ENCODE results near the gene NUDT3.

NUDT3 gene

DNA sequence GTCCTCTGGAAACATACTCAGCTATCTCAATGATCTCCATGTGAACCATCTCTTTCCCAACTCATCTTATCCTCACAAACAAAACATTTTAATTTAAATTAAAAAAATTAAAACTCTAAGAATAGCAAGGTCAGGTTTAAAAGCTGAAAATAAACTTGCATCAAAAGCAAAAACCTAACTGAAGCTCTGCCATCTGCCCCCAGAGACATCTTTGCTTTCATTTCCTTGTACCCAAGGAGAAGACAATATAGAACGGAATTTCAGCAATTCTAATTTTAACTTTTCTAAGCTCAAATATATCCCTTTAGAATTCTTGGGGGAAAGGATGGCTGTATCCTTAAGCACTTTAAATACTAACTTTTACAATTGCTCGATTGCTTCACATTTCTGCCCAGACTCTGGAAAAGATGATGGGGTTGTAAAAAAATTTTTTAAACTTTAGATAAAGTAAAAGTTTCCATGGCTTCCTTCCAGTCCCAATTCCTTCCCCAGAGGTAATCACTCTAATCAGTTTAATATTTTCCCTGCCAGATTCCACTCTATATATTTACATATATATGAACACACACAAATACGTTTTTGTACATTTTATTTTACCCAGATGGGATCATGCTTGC, 74.5 kb downstream of the NUDT3 start:
- no peak for DNase-seq

DNA sequence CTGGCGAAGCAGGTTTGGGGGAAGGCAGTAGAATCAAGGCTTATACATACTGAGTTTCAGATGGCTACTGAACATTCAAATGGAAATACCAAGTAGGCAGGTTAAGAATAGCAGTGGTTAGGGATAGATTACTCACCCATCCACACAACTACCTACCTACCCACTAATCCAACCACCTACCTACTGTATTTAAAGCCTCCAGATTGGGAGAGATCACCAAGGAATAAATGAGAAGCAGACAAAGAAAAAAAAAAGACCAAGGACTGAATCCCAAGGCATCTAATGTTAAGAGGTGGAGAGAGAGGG, 75.3 kb downstream of the NUDT3 start:
- no peak for DNase-seq

DNA sequence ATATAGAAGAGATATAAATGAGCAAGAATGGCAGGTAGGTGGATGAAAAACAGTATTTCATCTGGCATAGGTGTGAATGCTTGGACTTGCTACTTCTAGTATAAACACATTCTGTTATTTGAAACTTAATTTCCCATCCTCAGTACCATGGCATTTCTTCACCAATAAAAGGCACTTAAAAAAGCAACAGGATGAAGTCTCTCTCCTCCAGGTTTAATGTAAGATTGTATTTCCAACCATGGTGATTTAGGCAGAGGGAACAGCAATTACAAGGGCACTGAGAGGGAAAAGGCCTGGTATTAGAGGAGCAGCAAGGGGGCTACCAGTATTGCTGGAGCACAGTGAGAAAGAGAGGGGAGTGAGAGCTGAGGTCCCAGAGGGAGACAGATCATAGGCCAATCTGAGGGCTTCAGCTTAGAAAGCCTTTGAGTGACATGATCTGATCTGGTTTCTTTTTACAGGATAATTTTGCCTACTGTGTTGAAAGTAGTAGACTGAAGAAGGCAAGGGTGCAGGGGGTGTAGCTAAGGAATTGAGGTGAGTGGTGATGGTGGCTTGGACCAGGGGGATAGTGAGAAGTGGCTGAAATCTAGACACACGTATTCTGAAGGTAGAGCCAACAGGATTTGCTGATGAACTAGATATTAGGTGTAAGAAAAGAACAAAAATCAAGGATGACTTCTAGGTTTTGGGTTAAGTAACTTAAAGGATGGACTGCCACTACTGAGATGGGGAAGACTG, 75.9 kb downstream of the NUDT3 start:
- DNase-seq: no peak

DNA sequence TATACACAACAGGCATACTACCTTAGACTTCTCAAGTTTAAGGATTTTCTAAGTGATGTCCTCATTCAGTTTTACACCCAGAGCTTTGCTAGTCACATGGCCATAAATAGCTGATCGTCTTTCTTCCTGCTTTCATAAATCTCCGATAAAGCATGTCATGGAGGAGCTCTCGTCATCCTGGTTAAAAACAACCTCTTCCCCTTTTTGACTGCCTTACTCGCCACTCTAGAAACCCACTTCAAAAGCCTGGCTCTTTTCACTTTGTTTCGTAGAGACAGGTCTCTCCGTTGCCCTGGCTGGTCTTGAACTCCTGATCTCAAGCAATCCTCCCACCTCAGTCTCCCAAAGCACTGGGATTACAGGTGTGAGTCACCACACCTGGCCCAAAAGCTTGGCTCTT, 76.7 kb downstream of the NUDT3 start:
- no peak for DNase-seq

DNA sequence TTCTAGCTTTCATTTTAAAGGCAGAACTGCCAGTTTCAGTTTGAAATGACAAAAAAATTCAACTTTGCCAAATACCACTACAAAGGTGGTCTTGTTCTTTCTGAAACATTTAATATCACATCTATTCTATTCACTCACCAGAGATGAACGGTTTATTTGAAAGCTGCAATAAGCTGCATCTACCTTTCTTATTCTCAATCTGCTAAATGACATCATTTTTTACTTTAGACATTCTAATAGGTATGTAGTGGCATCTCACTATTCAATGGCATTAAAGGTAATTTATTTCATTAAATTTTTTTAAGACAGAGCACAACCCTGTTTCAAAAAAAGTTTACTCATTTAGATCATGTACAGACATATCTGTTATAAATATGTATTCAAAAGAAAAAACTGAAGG, 77.2 kb downstream of the NUDT3 start:
- no peak for DNase-seq

DNA sequence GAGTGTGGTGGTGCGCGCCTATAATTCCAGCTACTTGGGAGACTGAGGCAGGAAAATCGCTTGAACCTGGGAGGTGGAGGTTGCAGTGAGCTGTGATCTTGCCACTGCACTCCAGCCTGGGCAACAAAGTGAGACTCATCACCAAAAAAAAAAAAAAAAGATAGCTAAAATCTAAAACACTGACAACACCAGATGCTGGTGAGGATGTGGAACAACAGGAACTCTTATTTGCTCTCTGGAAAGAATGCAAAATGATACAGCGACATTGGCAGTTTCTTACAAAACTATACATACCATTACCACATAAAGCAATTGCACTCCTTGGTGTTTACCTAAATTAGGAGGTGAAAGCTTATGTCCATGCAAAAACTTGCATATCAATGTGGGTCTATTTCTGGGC, 80.2 kb downstream of the NUDT3 start:
- DNase-seq: no peak

DNA sequence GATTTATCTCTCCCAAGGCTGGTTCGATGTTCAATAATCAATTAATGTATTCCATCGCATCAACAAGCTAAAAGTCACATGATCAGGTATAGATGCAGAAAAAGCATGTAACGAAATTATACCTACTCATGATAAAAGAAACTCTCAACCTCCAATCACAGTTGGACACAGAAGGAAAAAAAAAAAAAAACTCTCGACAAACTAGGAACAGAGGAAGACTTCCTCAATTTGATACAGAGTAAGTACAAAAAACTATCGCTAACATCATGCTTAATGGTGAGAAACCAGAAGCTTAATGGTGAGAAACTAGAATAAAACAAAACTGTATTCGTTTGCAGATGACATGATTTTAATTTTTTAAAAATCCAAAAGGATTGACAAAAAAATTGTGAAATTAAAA, 81.7 kb downstream of the NUDT3 start:
- no peak for DNase-seq

DNA sequence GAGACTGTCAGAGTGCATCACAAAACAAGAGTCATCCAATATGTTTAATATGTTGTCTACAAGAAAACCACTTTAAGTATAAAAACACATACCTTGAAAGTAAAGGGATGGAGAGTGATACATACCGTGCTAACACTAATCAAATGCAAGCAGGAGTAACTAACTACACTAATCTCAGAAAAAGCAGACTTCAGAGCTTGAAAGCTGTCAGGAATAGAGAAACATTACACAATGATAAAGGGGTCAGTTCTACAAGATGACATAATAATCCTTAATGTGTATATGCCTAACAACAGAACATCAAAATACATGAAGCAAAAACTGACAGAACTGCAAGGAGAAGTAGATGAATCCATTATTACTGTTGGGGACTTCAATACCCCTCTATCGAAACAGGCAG, 84.0 kb downstream of the NUDT3 start:
- DNase-seq: no peak

DNA sequence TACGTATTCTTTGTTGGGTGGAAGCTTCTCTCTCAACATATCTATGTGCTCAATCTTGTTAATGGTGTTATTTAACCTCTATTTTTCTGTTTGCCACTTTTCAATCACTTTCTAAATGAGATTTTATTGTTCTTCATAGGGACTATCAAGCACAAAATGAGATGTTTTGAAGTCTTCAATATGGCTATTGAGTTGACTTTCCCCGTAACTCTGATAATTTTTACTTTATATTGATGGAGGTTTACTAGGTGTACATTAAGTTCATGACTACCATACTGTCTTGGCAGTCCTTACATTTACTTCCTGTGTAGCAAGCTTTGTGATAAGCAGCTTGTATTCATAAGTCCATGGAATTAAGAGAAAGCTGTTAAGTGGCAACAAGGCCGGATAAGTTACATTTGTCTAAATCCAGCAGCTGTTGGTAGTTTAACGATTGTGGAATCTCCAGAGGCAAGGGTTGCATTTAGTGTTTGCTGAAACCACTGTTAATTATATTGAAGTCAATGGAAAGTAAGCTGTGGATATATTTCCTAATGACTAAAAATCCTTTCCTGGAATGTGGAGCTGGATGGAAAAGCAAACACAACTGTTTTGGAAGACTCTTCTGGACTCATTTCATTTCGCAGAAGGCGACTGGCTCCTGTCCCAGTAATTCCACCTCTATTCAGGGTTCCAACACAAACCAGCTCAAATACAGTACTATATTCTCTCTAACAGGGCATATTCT, 86.3 kb downstream of the NUDT3 start:
- DNase-seq: no peak

DNA sequence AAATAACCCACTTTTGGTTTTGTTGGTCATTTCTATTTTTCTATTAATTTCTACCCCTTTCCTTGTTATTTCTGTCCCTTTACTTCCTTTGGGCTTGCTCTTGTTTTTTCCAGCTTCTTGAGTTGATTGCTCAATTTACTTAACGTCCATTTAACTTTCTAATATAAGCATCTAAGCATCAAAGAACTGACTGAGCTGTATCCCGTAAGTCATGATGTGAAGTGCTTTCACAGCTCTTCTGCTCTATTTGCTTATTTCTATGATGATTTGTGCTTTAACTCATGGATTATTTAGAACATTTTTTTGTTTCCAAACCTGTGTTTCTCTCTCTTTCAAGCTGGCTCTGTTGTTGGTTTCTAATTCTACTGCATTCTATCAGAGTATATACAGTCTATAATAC, 87.0 kb downstream of the NUDT3 start:
- DNase-seq: no peak

DNA sequence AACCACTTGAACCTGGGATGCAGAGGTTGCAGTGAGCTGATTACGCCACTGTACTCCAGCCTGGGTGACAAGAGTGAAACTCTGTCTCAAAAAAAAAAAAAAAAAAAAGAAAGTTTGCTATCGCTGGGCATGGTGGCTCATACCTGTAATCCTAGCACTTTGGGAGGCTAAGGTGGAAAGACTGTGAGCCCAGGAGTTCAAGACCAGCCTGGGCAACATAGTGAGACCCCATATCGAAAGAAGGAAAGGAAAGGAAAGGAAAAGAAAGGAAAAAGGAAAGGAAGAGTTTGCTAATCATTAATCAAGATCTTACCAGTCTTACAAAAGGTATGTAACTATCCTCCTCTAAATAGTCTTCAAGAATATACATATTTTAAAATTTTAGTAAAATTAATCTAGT, 88.3 kb downstream of the NUDT3 start:
- DNase-seq: no peak

DNA sequence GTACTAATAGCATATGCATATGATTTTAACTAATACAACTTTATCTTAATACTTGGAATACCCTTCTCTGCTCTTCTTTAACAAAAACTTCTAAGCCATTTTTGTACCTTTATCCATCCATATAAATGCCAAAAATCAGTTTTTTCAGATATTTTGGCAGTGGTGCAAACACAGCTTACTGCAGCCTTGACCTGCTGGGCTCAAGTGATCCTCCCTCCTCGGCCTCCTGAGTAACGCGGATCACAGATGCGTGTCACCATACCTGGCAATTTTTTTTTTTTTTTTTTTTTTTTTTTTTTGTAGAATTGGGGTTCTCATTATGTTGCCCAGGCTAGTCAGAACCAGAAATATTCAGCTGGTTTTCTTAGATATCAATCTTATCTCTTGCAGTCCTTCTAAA, 89.5 kb downstream of the NUDT3 start:
- no peak for DNase-seq

DNA sequence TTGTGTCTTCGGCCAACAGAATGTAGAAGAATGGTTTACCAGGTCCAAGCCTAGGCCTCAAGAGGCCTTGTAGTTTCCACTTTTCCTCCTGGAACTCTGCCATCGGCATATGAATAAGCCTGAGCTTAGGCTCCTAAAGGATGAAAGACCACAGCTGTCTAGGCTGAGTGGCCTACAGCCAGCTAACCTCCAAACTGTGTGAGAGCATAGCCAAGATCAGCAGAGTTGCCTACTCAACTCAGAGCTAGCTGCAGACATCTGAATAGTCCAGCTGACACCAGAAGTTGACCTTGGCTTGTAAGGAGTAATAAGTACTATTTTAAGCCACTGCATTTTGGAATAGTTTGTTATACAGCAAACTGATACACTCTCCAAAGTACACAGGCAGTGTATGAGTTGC, 91.1 kb downstream of the NUDT3 start:
- no peak for DNase-seq

DNA sequence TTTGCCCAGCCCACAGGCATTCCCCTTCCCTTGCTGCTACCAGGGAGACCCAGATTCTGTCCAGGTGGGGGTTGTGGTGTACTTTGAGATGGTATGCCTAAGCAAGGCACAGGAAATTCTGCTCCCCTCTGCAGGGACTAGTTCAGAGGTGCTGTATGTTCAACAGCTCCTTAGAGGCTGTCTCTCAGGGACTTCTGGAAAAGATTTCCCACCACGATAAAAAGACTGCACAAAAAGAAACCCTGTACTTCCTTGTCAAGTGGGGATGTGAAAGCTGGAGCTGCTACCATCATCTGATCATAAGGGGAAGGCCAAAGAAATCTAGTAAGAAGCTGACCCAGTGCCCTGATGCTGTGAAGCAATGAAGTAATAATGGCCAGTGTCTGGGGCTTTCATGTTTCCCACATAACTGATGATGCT, 92.1 kb downstream of the NUDT3 start:
- no peak for DNase-seq

DNA sequence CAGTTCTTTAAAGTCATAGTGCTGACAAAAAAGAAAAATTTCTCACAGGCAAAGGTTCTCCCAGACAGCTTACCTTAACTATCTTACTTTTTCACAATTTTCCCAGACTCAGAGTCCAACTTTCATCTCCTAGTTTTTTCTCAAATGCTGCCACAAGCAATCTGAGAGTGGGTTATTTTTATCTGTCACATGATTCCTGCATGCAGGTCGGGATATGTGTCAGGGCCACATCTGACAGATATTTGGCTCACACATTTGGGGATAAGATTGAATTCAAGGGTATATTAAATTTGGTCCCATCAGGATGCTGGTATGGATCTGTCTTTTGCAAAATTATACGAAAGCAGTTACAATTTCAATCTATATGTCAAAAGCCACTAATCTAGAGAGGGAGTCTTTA, 93.5 kb downstream of the NUDT3 start:
- no peak for DNase-seq

DNA sequence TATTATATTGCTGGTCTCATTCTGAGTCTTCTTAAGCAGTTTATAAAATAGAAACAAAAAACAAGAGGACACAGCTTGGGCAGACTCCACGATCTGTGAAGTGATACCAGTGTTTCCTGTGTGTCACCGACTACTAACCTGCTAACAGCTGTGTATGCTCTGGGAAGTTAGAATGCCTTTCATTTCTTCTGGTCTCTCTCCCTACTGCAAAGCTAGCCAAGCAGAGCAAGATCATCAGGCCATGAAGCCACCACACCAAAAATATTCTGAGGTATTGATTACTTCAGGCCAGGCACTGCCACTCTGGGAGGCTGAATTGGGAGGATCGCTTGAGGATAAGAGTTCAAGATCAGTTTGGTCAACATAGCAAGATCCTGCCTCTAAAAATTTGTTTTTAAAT, 96.7 kb downstream of the NUDT3 start:
- no peak for DNase-seq

DNA sequence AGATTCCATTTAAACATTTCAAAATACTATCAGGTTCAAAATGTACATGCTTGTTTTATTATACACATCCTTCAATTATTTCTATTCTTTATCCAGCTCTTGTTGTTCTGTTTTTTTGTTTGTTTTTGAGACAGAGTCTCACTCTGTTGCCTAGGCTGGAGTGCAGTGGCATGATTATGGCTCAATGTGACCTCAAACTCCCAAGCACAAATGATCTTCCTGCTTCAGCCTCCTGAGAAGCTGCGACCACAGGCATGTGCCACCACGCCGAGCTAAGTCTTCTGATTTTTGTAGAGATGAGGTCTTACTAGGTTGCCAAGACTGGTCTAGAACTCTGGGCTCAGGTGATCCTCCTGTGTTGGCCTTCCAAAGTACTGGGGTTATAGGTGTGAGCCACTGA, 99.5 kb downstream of the NUDT3 start:
- no peak for DNase-seq

DNA sequence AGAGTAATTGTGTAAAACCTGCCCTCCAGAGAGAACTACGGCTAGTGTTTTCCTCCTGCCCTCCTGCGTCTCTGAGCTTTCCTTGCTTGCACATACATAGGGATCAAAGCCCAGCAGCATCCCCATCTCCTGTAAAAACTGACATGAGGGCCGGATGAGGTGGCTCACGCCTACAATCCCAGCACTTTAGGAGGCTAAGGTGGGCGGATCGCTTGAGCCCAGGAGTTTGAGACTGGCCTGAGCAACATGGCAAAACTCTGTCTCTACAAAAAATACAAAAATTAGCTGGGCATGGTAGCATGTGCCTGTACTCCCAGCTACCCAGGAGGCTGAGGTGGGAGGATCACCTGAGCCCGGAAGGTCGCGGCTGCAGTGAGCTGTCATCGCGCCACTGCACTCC, 103.3 kb downstream of the NUDT3 start:
- DNase-seq: no peak

DNA sequence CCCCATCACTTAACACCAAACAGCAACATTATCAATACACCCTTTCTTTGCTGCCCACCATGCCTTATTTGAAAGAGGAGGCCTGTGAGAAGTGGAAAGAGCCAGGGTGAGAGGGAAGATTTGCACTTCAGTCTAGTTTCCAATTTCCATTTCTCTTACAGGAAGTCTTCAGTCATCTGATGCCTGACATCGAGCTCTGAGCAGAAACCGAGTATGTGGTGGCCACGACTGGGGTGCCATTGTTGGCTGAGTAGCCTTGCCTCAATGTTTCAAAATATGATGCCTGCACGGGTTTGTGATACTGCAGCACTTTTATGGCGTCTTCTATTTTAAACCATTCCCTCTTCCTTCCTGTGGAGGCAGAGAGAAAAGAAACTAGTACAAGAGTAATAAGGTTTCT, 103.9 kb downstream of the NUDT3 start:
- DNase-seq: no peak

DNA sequence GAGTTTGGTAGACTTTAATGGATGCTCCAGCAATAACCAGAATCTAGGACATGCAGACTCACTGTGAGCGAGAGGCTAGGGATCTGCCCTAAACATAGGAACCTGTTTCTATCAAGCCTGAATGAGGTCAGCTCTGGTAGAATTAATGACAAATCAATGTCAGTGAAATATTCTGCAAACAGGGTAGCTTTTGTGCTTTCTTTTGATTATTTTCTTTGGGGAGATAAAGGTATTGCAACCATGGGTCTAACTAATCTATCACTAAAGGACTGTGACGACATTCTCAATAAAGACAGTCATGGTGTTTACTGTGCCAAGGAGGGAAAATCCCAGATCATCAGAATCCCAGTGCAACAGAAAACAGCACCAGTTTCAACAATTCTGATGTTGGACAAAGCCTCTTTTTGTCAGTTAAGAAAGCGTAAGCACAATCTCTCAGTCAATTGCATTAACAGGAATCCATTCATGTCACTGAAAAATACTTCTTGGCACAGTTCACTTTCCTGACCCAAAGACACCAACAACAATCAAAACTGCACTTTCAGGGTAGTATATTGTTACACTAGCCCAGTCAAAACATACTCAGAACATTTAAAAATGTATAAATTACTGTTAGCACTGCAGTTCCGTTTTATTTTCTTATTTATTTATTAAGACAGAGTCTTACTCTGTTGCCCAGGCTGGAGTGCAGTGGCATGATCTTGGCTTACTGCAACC, 106.9 kb downstream of the NUDT3 start:
- no peak for DNase-seq

DNA sequence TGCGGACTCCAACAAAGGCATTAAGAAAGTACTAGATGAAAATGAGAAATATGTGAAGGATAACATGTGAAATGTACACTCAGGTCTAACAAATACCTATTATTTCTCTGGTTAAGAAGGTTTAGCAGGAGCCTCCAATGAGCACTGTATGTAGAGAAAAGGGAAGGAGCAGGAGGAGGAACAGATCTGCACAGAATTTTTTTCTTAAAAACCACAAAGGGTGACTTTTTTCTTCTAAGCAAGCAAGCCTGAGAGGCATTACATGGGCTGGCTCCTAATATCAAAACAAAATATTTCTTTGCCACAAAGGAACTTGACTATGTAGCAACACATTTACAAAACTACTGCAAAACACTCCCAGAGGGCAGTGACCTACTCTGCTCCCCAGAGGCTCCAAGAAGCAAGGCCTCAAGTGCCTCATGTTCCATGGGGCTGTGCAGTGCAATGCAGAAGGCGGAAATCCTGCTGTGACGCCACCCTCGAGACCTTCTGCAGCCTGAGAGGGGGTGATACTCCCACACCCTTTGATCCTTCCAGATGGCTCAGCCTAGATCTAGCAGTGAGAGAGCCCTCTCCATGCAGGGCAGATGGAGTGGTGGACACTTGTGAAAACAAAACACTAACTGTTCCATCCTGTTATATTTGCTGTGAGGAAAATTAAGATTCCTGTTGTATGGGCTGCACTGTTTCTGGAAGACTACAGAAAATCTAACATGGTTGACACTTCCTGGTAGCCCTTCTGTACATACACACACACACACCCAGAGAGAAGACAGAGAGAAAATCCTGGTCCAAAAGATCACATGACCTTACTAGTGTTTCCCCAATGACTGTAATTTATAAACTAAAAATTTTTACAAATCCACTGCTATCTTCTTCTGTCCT, 107.7 kb downstream of the NUDT3 start:
- no peak for DNase-seq

DNA sequence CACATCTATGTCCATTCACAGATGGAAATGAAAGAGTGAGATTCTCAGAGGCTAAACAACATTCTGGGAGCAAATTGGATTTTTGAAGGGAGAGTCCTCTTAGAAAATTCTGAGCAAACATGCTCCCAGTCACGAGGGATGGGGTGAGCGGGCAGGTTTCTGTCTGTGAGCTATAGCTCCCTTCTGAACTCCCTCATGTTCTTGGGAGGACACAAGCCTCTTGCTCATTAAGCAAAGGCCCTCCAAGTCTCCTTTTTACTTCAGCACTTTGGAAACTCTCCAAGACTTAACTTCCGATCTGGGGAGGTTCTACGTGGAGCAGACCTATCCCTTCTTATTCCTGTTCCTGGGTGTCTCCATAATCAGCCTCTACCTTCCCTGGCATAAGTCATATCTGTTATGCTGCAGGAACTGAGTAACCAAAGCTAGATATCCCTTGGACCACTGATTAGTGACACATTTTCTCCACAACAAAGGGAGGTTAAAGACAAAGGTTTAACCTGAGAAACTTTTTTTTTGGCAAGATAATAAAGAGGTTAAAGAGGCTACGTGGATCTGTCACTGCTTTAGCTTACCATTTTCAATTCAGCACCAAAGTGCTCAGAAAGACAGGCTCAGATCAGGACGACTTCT, 110.7 kb downstream of the NUDT3 start:
- no peak for DNase-seq
